HG03280 (cell line): ENCODE results near the gene NOC4L.
A peak's percentile ranks its signal among the peaks of the same experiment; 100 is the strongest.
"Not testable (repeated sequence)": the region's sequence is repeated elsewhere in the genome, so short reads cannot be mapped to it uniquely, and the experiment has no call there.

Experiments used
- ATAC-seq: cut with Tn5 transposase; IDR thresholded peaks from one replicate; pipeline ENCODE4 v1.9.1; 2021; ENCODE audit warnings: mild to moderate bottlenecking, moderate library complexity; ENCODE audit not compliant: unreplicated experiment

The NOC4L gene

DNA sequence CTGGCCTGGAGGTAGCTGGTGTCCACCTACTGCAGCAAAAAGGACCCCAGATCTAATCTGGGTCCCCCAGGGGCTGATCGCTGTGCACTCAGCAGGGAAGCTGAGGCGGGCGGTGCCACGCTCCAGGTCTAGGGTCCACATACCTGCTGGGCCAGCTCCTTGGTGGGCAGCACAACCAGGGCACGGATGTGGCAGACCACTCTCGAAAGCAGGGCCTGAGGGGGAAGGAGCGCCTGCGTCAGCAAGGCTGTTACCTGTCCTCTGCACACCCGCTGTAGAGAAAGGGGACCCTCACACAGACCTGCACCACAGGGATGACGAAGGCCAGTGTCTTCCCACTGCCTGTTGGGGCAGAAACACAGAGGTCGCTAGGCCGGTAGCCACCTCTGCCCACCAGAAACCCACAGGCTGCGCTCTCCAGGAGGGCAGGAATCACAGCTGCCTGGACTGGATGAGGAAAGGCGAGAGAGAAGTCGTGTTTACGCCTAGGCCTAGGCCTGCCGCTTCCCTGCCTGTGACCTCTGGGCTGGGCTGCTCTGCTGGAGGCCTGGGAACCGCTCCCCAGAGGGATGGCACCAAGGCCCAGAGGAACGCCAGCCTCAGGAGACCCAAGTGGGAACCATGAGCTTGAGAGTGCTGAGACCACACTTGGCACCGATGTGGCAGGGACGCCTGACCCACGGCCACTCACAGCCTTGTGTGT lies 2.1 kb upstream of the NOC4L start:
- no peak for ATAC-seq

DNA sequence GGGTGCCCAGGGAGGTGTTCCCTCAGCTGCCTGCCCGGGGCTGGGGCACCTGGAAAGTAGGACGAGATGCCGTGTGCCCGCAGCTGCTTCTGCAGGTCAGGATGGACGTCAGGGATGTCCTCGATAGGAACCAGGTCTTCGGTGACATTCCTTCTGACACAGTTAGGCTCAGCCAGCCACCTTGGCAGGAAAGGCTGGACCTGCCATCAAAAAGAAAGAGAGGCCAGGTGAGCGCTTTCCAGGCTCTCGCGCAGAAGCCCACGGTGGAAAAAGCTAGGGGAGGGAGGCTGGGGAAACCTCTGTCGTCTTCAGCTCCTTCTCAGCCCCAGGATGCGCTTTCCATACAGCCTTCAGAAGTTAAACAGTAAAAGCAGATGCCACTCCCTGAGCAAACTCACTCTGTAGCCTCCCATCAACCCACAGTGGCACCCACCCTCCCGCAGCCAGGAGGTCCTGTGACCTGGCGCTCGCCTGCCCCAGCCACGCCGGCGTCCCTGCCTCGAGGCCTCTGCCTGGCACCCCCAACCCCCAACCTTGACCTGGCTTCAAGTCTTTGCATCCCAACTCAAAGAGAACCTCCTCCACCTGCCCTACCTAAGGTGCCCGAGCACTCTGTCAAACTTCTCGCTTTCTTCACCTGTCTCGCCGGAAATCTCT lies 1.4 kb upstream of the NOC4L start:
- ATAC-seq: no peak

- peak; percentile 26 for ATAC-seq
Observed at GRCh38 chr12:132143336-132144071, 753 bp upstream of the NOC4L start.

DNA sequence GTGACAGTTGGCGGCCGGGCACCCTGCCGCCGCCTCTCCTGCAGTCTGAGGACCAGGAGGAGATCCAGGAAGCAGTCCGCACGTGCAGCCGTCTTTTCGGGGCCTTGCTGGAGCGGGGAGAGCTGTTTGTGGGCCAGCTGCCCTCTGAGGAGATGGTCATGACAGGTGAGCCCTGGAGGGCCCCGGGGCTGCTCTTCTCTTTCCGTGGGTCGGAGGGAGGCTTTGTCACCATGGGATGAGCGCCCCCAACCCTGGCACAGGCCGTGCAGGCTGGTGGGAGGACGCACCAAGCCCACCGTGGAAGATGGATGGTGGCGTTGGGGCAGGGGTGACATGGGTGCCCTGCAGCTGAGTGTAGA lies 532 bp downstream of the NOC4L start:
- peak; percentile 8 for ATAC-seq

DNA sequence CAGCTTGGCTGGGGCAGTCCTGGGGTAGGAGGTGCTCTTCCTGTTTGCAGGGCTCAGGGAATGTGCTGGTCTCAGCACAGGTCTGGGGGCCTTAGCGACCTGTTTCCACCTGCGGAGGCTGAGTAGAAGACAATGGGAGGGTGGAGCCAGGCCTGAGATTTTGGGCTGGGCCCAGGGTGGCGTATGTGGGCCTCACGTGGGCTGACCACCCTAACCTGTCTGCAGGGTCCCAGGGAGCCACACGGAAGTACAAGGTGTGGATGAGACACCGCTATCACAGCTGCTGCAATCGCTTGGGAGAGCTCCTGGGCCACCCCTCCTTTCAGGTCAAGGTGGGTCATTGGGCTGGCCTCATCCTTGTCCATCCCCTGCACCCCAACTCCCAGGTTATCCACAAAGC lies 1.1 kb downstream of the NOC4L start:
- ATAC-seq: no peak

DNA sequence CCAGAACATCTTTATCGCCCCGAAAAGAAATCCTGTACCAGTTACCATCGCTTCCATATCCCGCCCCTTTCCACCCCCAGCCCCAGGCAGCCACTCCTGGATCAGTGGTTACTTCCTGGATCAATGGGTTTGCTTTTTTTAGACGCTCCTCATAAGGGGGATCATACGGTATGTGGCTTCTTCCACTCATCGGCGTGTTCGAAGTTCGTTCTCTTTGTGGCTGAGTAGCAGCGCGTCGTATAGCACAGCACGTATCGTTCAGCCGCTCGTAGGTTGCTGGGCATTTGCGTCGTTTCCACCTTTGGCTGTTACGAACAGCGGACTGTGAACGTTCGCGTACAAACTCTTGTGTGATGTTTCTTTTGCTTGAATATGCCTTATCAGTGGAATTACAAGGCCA lies 1.8 kb downstream of the NOC4L start:
- ATAC-seq: no peak

DNA sequence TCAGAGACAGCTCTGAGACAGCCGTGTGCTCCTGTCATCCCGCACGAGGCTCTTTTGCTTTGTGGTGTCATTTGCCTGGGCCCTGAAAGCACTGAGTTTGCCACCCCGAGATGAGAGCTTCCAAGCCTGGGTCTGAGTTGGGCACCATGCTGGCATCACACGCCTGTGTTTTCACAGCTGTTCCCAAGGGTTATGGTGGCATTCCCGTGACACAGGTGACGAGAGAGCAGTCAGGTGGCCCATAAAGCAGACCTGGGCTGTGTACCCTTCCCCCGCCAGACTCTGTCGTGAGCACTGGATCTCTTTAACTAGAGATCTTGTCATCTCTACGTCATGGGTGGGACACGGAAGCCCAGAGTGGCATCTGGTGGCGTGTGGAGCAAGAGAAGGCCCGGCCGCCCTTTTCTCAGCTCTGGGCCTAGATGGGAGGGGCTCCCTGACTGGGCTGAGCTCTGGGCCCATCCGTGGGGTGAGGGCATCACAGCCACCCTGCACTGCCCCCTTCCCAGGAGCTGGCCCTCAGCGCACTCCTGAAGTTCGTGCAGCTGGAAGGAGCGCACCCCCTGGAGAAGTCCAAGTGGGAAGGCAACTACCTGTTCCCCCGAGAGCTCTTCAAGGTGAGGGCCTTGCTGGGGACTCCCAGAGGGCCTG lies 2.6 kb downstream of the NOC4L start:
- ATAC-seq: no peak

GRCh38 chr12:132147423-132148367 lies 3.4 kb downstream of the NOC4L start:
- no peak for ATAC-seq

DNA sequence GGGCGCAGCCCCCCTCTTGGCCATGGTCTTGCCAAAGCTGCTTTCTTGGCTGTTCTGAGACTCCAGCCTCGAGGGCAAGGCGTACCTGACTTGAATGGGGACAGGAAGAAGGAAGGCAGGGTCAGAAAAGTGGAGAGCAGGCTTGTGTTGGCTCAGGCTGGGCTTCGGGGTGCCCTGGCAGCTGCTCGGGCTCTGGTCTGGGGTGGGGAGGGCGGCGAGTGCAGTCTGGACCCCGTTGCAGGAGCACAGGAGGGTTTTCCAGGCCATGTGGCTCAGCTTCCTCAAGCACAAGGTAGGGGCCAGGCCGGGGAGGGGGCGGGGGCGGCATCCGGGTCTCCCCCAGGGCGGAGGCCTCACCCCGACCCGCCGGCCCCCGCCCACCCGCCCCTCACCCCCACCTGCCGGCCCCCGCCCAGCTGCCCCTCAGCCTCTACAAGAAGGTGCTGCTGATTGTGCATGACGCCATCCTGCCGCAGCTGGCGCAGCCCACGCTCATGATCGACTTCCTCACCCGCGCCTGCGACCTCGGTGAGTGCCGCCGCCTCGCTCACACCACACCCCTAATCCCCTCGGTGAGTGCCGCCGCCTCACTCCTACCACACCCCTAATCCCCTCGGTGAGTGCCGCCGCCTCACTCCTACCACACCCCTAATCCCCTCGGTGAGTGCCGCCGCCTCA lies 4.2 kb downstream of the NOC4L start:
- no peak for ATAC-seq

DNA sequence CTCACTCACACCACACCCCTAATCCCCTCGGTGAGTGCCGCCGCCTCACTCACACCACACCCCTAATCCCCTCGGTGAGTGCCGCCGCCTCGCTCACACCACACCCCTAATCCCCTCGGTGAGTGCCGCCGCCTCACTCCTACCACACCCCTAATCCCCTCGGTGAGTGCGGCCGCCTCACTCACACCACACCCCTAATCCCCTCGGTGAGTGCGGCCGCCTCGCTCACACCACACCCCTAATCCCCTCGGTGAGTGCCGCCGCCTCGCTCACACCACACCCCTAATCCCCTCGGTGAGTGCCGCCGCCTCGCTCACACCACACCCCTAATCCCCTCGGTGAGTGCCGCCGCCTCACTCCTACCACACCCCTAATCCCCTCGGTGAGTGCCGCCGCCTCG lies 5.3 kb downstream of the NOC4L start:
- not testable (repeated sequence) for ATAC-seq

GRCh38 chr12:132150780-132151144 lies 6.5 kb downstream of the NOC4L start:
- no peak for ATAC-seq

DNA sequence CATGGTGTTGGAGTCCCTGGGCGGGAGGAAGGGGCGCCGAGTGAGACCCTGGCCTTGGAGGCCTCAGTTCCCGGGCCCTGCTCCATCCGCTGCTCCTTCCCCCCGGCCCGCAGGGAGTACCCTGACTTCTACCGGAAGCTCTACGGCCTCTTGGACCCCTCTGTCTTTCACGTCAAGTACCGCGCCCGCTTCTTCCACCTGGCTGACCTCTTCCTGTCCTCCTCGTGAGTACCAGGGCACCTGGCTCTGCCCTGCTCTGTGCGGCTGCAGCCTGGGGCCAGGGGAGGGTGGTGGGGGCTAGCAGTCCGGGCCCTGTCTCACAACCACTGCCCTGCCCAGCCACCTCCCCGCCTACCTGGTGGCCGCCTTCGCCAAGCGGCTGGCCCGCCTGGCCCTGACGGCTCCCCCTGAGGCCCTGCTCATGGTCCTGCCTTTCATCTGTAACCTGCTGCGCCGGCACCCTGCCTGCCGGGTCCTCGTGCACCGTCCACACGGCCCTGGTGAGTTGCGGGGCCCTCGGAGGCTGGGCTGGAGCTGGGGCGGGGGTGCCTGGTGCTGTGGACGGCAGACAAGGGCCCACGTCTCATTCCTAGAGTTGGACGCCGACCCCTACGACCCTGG lies 7.0 kb downstream of the NOC4L start:
- ATAC-seq: no peak

- no peak for ATAC-seq
Observed at GRCh38 chr12:132151766-132152410, 7.6 kb downstream of the NOC4L start.

- ATAC-seq: no peak
Observed at GRCh38 chr12:132152411-132152821, 8.2 kb downstream of the NOC4L start.

- ATAC-seq: no peak
Observed at GRCh38 chr12:132152953-132153352, 8.7 kb downstream of the NOC4L start.

GRCh38 chr12:132153501-132154340 lies 9.5 kb downstream of the NOC4L start:
- peak; percentile 72 for ATAC-seq

GRCh38 chr12:132154341-132154761 lies 10.1 kb downstream of the NOC4L start:
- ATAC-seq: no peak
